ENCODE data around the gene DYRK4.
A peak's percentile ranks its signal among the peaks of the same experiment; 100 is the strongest.

The DYRK4 gene

GRCh38 chr12:4591180-4591687 is 29.2 kb downstream of the DYRK4 start:
- Histone ChIP-seq H3K27ac (no peak overlapping the region), H3K4me3 (ENCODE audit: low read depth, low read length) (no peak overlapping the region), H3K36me3 (replicated peaks) (no peaks in the 10 kb centered on the region), H3K27me3 (replicated peaks) (no peaks in the 10 kb centered on the region)
- TF ChIP-seq CTCF (IDR thresholded peaks at IDR 0.05; ENCODE audit: low read depth, low read length, missing control alignments) = no peak
- DNase-seq = no peak
- in situ Hi-C loops (cut with HindIII; ENCODE audit: low pct_ligation_motif_present, low sequenced_read_pairs) = no loop called here

GRCh38 chr12:4595881-4596280 is 33.9 kb downstream of the DYRK4 start:
- in situ Hi-C loops (cut with HindIII; ENCODE audit: low pct_ligation_motif_present, low sequenced_read_pairs) = no loop called here
- DNase-seq = no peak
- TF ChIP-seq CTCF (IDR thresholded peaks at IDR 0.05; ENCODE audit: low read depth, low read length, missing control alignments) = no peak
- Histone ChIP-seq H3K27ac (no peak overlapping the region), H3K36me3 (replicated peaks) (no peaks in the 10 kb centered on the region), H3K4me3 (ENCODE audit: low read depth, low read length) (no peak overlapping the region), H3K27me3 (replicated peaks) (no peaks in the 10 kb centered on the region)

- in situ Hi-C loops (cut with HindIII; ENCODE audit: low pct_ligation_motif_present, low sequenced_read_pairs) = no loop called here
- DNase-seq = no peak
Measured at GRCh38 chr12:4603421-4603820, 41.4 kb downstream of the DYRK4 start.

GRCh38 chr12:4603946-4604345 is 41.9 kb downstream of the DYRK4 start:
- TF ChIP-seq CTCF (IDR thresholded peaks at IDR 0.05; ENCODE audit: low read depth, low read length, missing control alignments) = no peak
- in situ Hi-C loops (cut with HindIII; ENCODE audit: low pct_ligation_motif_present, low sequenced_read_pairs) = no loop called here
- Histone ChIP-seq H3K27me3 (replicated peaks) (no peaks in the 10 kb centered on the region), H3K27ac (no peak overlapping the region), H3K36me3 (replicated peaks) (no peaks in the 10 kb centered on the region), H3K4me3 (ENCODE audit: low read depth, low read length) (no peak overlapping the region)
- no peak for DNase-seq

More at GRCh38 chr12:4603421-4603820, 41.4 kb downstream of the DYRK4 start:
- Histone ChIP-seq H3K27ac (no peak overlapping the region), H3K4me3 (ENCODE audit: low read depth, low read length) (no peak overlapping the region), H3K27me3 (replicated peaks) (no peaks in the 10 kb centered on the region), H3K36me3 (replicated peaks) (no peaks in the 10 kb centered on the region)
- no peak for TF ChIP-seq CTCF (IDR thresholded peaks at IDR 0.05; ENCODE audit: low read depth, low read length, missing control alignments)

GRCh38 chr12:4604684-4605193 is 42.7 kb downstream of the DYRK4 start:
- no peaks in the 10 kb centered on the region for H3K27me3 ChIP-seq (replicated peaks)
- peak overlapping the region; percentile 98 for H3K4me3 ChIP-seq (ENCODE audit: low read depth, low read length)
- peak; percentile 98 for TF ChIP-seq CTCF (IDR thresholded peaks at IDR 0.05; ENCODE audit: low read depth, low read length, missing control alignments)
- in situ Hi-C loops (cut with HindIII; ENCODE audit: low pct_ligation_motif_present, low sequenced_read_pairs) = no loop called here
- no peaks in the 10 kb centered on the region for H3K36me3 ChIP-seq (replicated peaks)
- peak; percentile 84 for DNase-seq
- peak overlapping the region; percentile 34 for H3K27ac ChIP-seq

GRCh38 chr12:4607056-4607455 is 45.0 kb downstream of the DYRK4 start:
- in situ Hi-C loops (cut with HindIII; ENCODE audit: low pct_ligation_motif_present, low sequenced_read_pairs) = no loop called here
- TF ChIP-seq CTCF (IDR thresholded peaks at IDR 0.05; ENCODE audit: low read depth, low read length, missing control alignments) = no peak

More at GRCh38 chr12:4607056-4607455, 45.0 kb downstream of the DYRK4 start:
- Histone ChIP-seq H3K27me3 (replicated peaks) (no peaks in the 10 kb centered on the region), H3K4me3 (ENCODE audit: low read depth, low read length) (no peak overlapping the region), H3K27ac (no peak overlapping the region), H3K36me3 (replicated peaks) (peaks cover 12% of the 10 kb centered on the region)
- DNase-seq = no peak

Data from brain microvascular endothelial cell (primary cell).